ENCODE data around the gene MTCH1. TPM values are rescaled to one million over a fixed set of nuclear protein-coding genes. Genes with fewer than 3 reads are reported as not detected.

Gene MTCH1
- total and polyA plus RNA-seq, 4 experiments from 2014 or later, result 94.1 to 151 (median 134) TPM

DNA sequence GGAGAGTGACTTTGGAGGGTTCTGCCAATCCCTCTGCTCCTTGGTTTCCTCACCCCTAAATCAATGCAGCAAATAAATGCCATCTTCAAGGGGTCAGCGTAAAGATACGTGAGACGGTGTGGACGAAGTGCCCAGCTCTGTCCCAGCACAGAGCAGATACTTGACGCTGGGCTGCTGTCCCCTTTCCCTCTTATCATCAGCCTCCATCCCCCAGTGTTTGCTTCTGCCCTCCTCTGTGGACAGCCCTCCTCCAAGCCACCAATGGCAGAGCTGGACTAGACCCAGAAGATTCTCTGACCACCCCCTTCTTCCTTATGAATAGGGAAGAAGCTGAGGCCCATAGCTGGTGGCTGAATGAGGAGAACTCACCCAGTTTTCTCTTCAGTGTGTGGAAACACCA lies 49.2 kb downstream of the MTCH1 start:
- POLR2A ChIA-PET (ENCODE audit: partially characterized antibody), result no interaction called here
- H3K4me1 ChIP-seq (ENCODE audit: insufficient read depth, low read length), result no peaks in the 10 kb centered on the region
- H3K9me3 ChIP-seq (ENCODE audit: control insufficient read depth in 1 of 2, low read length in 2 of 2), result no peaks in the 10 kb centered on the region
- H3K36me3 ChIP-seq (ENCODE audit: insufficient read depth, low read length), result no peaks in the 10 kb centered on the region
- CTCF ChIA-PET (ENCODE audit: partially characterized antibody), result no interaction called here
- H3K27me3 ChIP-seq (ENCODE audit: insufficient read depth, low read length), result no peaks in the 10 kb centered on the region
- peaks cover 0 to 2% (median 0%) of the 10 kb centered on the region in 4 donors for H3K4me1 Mint-ChIP-seq
- no peaks in the 10 kb centered on the region for H3K36me3 Mint-ChIP-seq
- no peak overlapping the region for H3K4me3 Mint-ChIP-seq
- no peak overlapping the region for H3K4me3 ChIP-seq (ENCODE audit: low read length in 2 of 2)
- intact Hi-C loops (cut with micrococcal nuclease), result no loop called here
- no peak overlapping the region for H3K27ac ChIP-seq (ENCODE audit: low read depth, low read length)
- peaks cover 5 to 11% of the 10 kb centered on the region in 2 donors for H3K27me3 Mint-ChIP-seq
- H3K27ac Mint-ChIP-seq, result peak overlapping the region in 2 of 7 donors; percentile 42 to 71
- H3K9me3 Mint-ChIP-seq, result no peaks in the 10 kb centered on the region
- no peak for DNase-seq

DNA sequence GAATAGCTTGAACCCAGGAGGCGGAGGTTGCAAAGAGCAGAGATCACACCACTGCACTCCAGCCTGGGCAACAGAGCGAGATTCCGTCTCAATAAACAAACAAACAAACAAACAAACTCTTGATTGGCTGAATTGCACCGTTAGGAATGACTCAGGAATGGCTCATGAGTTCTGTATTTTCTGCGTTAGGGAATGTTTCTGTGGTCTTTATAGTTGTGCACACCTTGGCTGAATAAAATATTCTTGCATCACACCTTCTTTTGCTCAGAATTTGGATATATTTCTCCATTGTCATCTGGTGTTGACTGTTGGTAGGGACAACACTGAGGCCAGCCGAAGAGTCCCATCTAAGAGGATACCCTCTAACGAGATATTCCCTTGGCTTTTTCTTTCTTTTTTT lies 51.1 kb downstream of the MTCH1 start:
- H3K27me3 ChIP-seq (ENCODE audit: insufficient read depth, low read length), result no peaks in the 10 kb centered on the region
- H3K4me1 ChIP-seq (ENCODE audit: insufficient read depth, low read length), result no peaks in the 10 kb centered on the region
- no peaks in the 10 kb centered on the region for H3K9me3 Mint-ChIP-seq
- ChIA-PET POLR2A (ENCODE audit: partially characterized antibody) (no interaction called here), CTCF (ENCODE audit: partially characterized antibody) (no interaction called here)
- no peaks in the 10 kb centered on the region for H3K36me3 ChIP-seq (ENCODE audit: insufficient read depth, low read length)
- peaks cover 0 to 2% of the 10 kb centered on the region in 2 donors for H3K36me3 Mint-ChIP-seq
- no peaks in the 10 kb centered on the region for H3K9me3 ChIP-seq (ENCODE audit: control insufficient read depth in 1 of 2, low read length in 2 of 2)
- no peak overlapping the region for H3K4me3 ChIP-seq (ENCODE audit: low read length in 2 of 2)
- no peak overlapping the region for H3K27ac ChIP-seq (ENCODE audit: low read depth, low read length)
- H3K4me1 Mint-ChIP-seq, result no peaks in the 10 kb centered on the region
- no peak overlapping the region for H3K4me3 Mint-ChIP-seq
- intact Hi-C loops (cut with micrococcal nuclease), result no loop called here
- no peak overlapping the region for H3K27ac Mint-ChIP-seq
- H3K27me3 Mint-ChIP-seq, result peaks cover 3 to 6% of the 10 kb centered on the region in 2 donors
- no peak for DNase-seq

DNA sequence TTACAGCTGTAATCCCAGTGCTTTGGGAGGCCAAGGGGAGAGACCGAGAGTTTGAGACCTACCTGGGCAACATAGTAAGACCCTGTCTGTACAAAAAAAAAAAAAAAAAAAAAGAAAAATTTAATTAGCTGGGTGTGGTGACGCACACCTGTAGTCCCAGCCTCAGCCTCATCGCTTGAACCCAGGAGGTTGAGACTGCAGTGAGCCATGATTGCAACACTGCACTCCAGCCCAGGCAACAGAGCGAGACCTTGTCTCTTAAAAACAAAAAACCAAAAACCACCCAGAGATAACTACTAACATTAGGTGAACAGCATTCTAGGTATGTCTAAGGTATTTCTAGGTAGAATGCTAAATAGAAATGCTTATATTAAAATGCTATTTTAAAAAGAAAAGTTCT lies 52.5 kb downstream of the MTCH1 start:
- Mint-ChIP-seq H3K27me3 (no peaks in the 10 kb centered on the region), H3K36me3 (peaks cover 0 to 4% of the 10 kb centered on the region in 2 donors), H3K4me1 (no peaks in the 10 kb centered on the region), H3K4me3 (no peak overlapping the region), H3K27ac (no peak overlapping the region), H3K9me3 (no peaks in the 10 kb centered on the region)
- no peaks in the 10 kb centered on the region for H3K27me3 ChIP-seq (ENCODE audit: insufficient read depth, low read length)
- no peak overlapping the region for H3K4me3 ChIP-seq (ENCODE audit: low read length in 2 of 2)
- intact Hi-C loops (cut with micrococcal nuclease), result no loop called here
- H3K27ac ChIP-seq (ENCODE audit: low read depth, low read length), result no peak overlapping the region
- CTCF ChIA-PET (ENCODE audit: partially characterized antibody), result no interaction called here
- no peaks in the 10 kb centered on the region for H3K9me3 ChIP-seq (ENCODE audit: control insufficient read depth in 1 of 2, low read length in 2 of 2)
- H3K4me1 ChIP-seq (ENCODE audit: insufficient read depth, low read length), result no peaks in the 10 kb centered on the region
- no peaks in the 10 kb centered on the region for H3K36me3 ChIP-seq (ENCODE audit: insufficient read depth, low read length)
- no peak for DNase-seq
- POLR2A ChIA-PET (ENCODE audit: partially characterized antibody), result no interaction called here

DNA sequence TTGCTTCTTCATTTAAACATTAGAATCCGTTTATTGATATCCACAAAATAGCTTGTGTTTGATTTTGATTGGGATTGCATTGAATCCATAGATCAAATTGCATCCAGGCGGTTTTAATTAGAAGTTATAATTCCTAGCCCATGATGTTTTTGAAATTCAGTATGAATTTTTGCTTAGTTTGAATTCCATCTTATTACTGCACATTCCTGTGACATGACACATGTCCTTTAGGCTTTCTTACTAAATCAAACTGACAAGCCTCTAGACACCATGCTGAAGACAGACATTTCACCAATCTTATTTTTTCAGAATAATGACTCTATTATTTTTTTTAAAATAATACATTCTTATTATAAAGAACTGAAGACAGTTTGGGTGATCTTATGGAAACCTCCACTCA lies 52.9 kb downstream of the MTCH1 start:
- ChIA-PET CTCF (ENCODE audit: partially characterized antibody) (no interaction called here), POLR2A (ENCODE audit: partially characterized antibody) (no interaction called here)
- intact Hi-C loops (cut with micrococcal nuclease), result no loop called here
- Histone ChIP-seq H3K36me3 (ENCODE audit: insufficient read depth, low read length) (no peaks in the 10 kb centered on the region), H3K27me3 (ENCODE audit: insufficient read depth, low read length) (no peaks in the 10 kb centered on the region), H3K4me1 (ENCODE audit: insufficient read depth, low read length) (no peaks in the 10 kb centered on the region), H3K27ac (ENCODE audit: low read depth, low read length) (no peak overlapping the region), H3K9me3 (ENCODE audit: control insufficient read depth in 1 of 2, low read length in 2 of 2) (no peaks in the 10 kb centered on the region), H3K4me3 (ENCODE audit: low read length in 2 of 2) (no peak overlapping the region)
- Mint-ChIP-seq H3K9me3 (no peaks in the 10 kb centered on the region), H3K4me3 (no peak overlapping the region), H3K27ac (no peak overlapping the region), H3K4me1 (no peaks in the 10 kb centered on the region), H3K27me3 (no peaks in the 10 kb centered on the region), H3K36me3 (peaks cover 0 to 4% of the 10 kb centered on the region in 2 donors)
- no peak for DNase-seq

DNA sequence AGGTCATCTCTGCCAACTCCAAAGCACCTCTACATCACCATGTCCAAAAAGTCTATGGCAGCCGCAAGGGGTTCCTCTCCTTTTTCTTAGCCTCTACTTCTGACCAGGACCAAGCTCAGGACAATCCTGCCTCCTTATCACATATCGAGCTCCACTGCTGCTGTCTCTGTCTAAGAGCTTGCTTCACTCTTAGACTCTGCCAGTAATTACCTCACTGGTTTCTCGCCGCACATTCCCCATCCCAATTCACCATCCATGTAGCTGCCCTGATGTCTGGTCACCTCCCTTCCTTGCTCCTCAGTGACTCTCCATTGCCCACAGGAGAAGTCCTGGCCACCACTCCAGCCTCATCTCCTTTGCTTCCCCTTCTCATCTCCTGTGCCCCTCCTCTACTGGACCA lies 55.5 kb downstream of the MTCH1 start:
- H3K27ac Mint-ChIP-seq, result peak overlapping the region in 3 of 7 donors; percentile 3 to 43 (median 34)
- intact Hi-C loops (cut with micrococcal nuclease), result no loop called here
- ChIA-PET POLR2A (ENCODE audit: partially characterized antibody) (no interaction called here), CTCF (ENCODE audit: partially characterized antibody) (no interaction called here)
- H3K4me3 Mint-ChIP-seq, result peak overlapping the region in 1 of 8 donors; percentile 43
- H3K27me3 Mint-ChIP-seq, result no peaks in the 10 kb centered on the region
- peaks cover 0 to 10% of the 10 kb centered on the region in 2 donors for H3K36me3 Mint-ChIP-seq
- no peak for DNase-seq
- no peaks in the 10 kb centered on the region for H3K9me3 ChIP-seq (ENCODE audit: control insufficient read depth in 1 of 2, low read length in 2 of 2)
- H3K27me3 ChIP-seq (ENCODE audit: insufficient read depth, low read length), result no peaks in the 10 kb centered on the region
- H3K9me3 Mint-ChIP-seq, result no peaks in the 10 kb centered on the region
- H3K4me1 Mint-ChIP-seq, result no peaks in the 10 kb centered on the region
- H3K4me3 ChIP-seq (ENCODE audit: low read length in 2 of 2), result no peak overlapping the region
- H3K36me3 ChIP-seq (ENCODE audit: insufficient read depth, low read length), result no peaks in the 10 kb centered on the region
- H3K27ac ChIP-seq (ENCODE audit: low read depth, low read length), result no peak overlapping the region
- no peaks in the 10 kb centered on the region for H3K4me1 ChIP-seq (ENCODE audit: insufficient read depth, low read length)

DNA sequence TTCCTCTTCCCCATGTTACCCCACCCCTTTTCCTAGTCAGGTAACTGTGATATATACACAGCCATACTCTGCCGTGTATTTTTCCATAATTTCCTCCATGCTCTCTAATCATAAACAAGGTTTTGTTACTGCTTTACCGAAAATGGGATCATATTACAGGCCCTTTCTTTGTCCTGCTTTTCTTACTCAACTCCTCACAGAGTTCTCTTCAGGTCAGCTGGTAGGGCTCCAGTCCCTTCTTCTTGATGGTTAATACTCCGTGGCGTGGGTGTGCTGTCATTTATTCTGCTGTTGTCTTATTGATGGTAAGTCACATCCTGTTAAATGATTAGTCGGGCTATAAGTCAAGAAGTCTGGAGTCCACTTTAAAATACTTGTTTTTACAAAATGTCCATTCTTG lies 56.4 kb downstream of the MTCH1 start:
- Mint-ChIP-seq H3K27ac (peak overlapping the region in 4 of 7 donors; percentile 22 to 76 (median 52)), H3K4me3 (no peak overlapping the region), H3K4me1 (peaks cover 0 to 2% (median under 1%) of the 10 kb centered on the region in 4 donors), H3K36me3 (peaks cover 4 to 17% of the 10 kb centered on the region in 2 donors), H3K27me3 (no peaks in the 10 kb centered on the region), H3K9me3 (no peaks in the 10 kb centered on the region)
- intact Hi-C loops (cut with micrococcal nuclease), result no loop called here
- ChIA-PET CTCF (ENCODE audit: partially characterized antibody) (no interaction called here), POLR2A (ENCODE audit: partially characterized antibody) (no interaction called here)
- no peaks in the 10 kb centered on the region for H3K27me3 ChIP-seq (ENCODE audit: insufficient read depth, low read length)
- no peak overlapping the region for H3K27ac ChIP-seq (ENCODE audit: low read depth, low read length)
- H3K36me3 ChIP-seq (ENCODE audit: insufficient read depth, low read length), result peaks cover 5% of the 10 kb centered on the region
- no peaks in the 10 kb centered on the region for H3K9me3 ChIP-seq (ENCODE audit: control insufficient read depth in 1 of 2, low read length in 2 of 2)
- no peaks in the 10 kb centered on the region for H3K4me1 ChIP-seq (ENCODE audit: insufficient read depth, low read length)
- no peak for DNase-seq
- H3K4me3 ChIP-seq (ENCODE audit: low read length in 2 of 2), result no peak overlapping the region

DNA sequence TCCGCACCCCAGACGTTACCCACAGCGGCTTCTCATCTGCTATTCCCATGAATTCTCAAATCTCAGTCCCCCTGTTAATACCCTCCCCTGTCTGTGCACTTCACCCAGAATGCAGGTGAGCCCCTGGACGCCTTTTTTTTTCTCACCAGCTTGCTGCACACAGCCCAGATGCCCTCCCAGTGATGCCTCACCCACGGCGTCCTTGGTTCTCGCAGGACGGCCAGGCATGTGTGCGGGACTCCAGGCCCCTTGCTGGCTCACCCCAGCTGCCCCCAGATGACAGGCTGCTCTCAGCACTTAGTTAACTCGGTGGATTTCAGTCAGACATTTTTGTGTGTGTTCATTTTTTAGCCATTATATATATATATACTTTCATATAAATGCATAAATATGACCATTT lies 56.8 kb downstream of the MTCH1 start:
- H3K4me1 Mint-ChIP-seq, result peaks cover 0 to 2% (median under 1%) of the 10 kb centered on the region in 4 donors
- peak overlapping the region in 4 of 7 donors; percentile 15 to 73 (median 45) for H3K27ac Mint-ChIP-seq
- no peaks in the 10 kb centered on the region for H3K27me3 ChIP-seq (ENCODE audit: insufficient read depth, low read length)
- no peaks in the 10 kb centered on the region for H3K27me3 Mint-ChIP-seq
- H3K36me3 Mint-ChIP-seq, result peaks cover 7 to 22% of the 10 kb centered on the region in 2 donors
- ChIA-PET CTCF (ENCODE audit: partially characterized antibody) (no interaction called here), POLR2A (ENCODE audit: partially characterized antibody) (interaction anchor here (0.9 kb wide), 1 partner anchor 76 kb away, joined by 3 read pairs; the partner anchor contains the start of gene FGD2)
- peaks cover 10% of the 10 kb centered on the region for H3K36me3 ChIP-seq (ENCODE audit: insufficient read depth, low read length)
- H3K27ac ChIP-seq (ENCODE audit: low read depth, low read length), result no peak overlapping the region
- no peaks in the 10 kb centered on the region for H3K4me1 ChIP-seq (ENCODE audit: insufficient read depth, low read length)
- H3K4me3 ChIP-seq (ENCODE audit: low read length in 2 of 2), result no peak overlapping the region
- intact Hi-C loops (cut with micrococcal nuclease), result no loop called here
- no peak overlapping the region for H3K4me3 Mint-ChIP-seq
- no peaks in the 10 kb centered on the region for H3K9me3 ChIP-seq (ENCODE audit: control insufficient read depth in 1 of 2, low read length in 2 of 2)
- H3K9me3 Mint-ChIP-seq, result no peaks in the 10 kb centered on the region
- DNase-seq, result no peak

DNA sequence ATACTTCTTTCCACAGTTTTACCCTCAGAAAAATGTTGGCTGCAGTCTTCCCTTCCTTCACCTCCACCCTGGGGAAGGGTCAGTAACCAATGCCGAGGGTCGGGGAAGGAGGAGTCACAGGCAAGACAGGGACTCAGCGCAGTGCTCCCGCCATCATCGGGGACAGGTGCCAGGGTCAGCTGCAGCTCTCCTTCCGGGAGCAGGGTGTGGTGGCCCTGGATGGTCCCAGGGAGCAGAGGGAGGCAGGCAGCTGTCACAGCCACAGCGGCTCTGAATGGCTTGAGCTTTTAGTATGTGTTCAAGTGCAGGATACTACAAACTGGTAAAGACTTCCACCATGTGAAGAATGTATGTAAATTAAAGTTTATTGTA lies 57.5 kb downstream of the MTCH1 start:
- H3K27ac Mint-ChIP-seq, result no peak overlapping the region

More for the DNA sequence above, 57.5 kb downstream of the MTCH1 start:
- intact Hi-C loops (cut with micrococcal nuclease), result no loop called here
- Histone ChIP-seq H3K4me3 (ENCODE audit: low read length in 2 of 2) (no peak overlapping the region), H3K27me3 (ENCODE audit: insufficient read depth, low read length) (no peaks in the 10 kb centered on the region), H3K27ac (ENCODE audit: low read depth, low read length) (no peak overlapping the region), H3K9me3 (ENCODE audit: control insufficient read depth in 1 of 2, low read length in 2 of 2) (no peaks in the 10 kb centered on the region), H3K36me3 (ENCODE audit: insufficient read depth, low read length) (peaks cover 16% of the 10 kb centered on the region), H3K4me1 (ENCODE audit: insufficient read depth, low read length) (no peaks in the 10 kb centered on the region)
- ChIA-PET POLR2A (ENCODE audit: partially characterized antibody) (interaction anchor here (0.9 kb wide), 1 partner anchor 77 kb away, joined by 3 read pairs; the partner anchor contains the start of gene FGD2), CTCF (ENCODE audit: partially characterized antibody) (no interaction called here)
- Mint-ChIP-seq H3K27me3 (no peaks in the 10 kb centered on the region), H3K9me3 (no peaks in the 10 kb centered on the region), H3K4me3 (no peak overlapping the region), H3K36me3 (peaks cover 10 to 27% of the 10 kb centered on the region in 2 donors), H3K4me1 (peaks cover 0 to 2% (median under 1%) of the 10 kb centered on the region in 4 donors)
- DNase-seq, result no peak
